K562 (cell line): Measurements from ENCODE around the gene PRKACA. TPM values are rescaled to one million over a fixed set of nuclear protein-coding genes. Genes with fewer than 3 reads are reported as not detected.
A peak's percentile ranks its signal among the peaks of the same experiment; 100 is the strongest.

Experiments used
- BHLHE40 ChIP-seq: IDR thresholded peaks from 2 replicates; pipeline ENCODE4 v1.6.1; 2011; ENCODE audit warnings: low read length, improper control_type of control experiment
- ETV1 ChIP-seq: fragments of 450-650 bp; conservative IDR thresholded peaks from 2 replicates; pipeline ENCODE4 v1.6.1; 2016; ENCODE audit warnings: missing genetic modification characterization, control low read depth, low read depth, missing compliant biosample characterization
- HBP1 ChIP-seq: fragments of 450-650 bp; formaldehyde crosslinking; IDR thresholded peaks from 2 replicates; pipeline ENCODE4 v1.4.0; 2022; ENCODE audit warnings: missing genetic modification characterization
- MTA3 ChIP-seq: fragments of 450-650 bp; formaldehyde crosslinking; IDR thresholded peaks from 2 replicates; pipeline ENCODE4 v1.6.1; 2017; ENCODE audit warnings: mild to moderate bottlenecking, borderline replicate concordance
- MYC ChIP-seq, 2 experiments: fragments of 250-450 bp in 1 of 2; sonication (Bioruptor Pico) in 1 of 2; IDR thresholded peaks; 2 replicates each; pipeline versions ENCODE4 v1.5.1 to v1.6.1; 2012 to 2021; ENCODE audit warnings: low read depth in 2 of 2, borderline replicate concordance in 1 of 2, improper control_type of control experiment in 1 of 2, low read length in 1 of 2, mild to moderate bottlenecking in 1 of 2, moderate library complexity in 1 of 2
- NEUROD1 ChIP-seq: fragments of 150-350 bp; IDR thresholded peaks from 2 replicates; pipeline ENCODE4 v1.6.1; 2014; ENCODE audit warnings: borderline replicate concordance, low read length, low read depth; ENCODE audit not compliant: partially characterized antibody
- PHF20 ChIP-seq: fragments of 450-650 bp; IDR thresholded peaks from 2 replicates; pipeline ENCODE4 v1.6.1; 2018; ENCODE audit not compliant: partially characterized antibody
- PHF8 ChIP-seq: fragments of 200-600 bp; sonication (generic); IDR thresholded peaks from 2 replicates; pipeline ENCODE4 v1.6.1; 2012; ENCODE audit warnings: mixed run types, mild to moderate bottlenecking, inconsistent platforms, low read length, moderate library complexity, borderline replicate concordance
- RBM17 ChIP-seq: fragments of 200-400 bp; formaldehyde crosslinking; IDR thresholded peaks from 2 replicates; pipeline ENCODE4 v1.6.1; 2017; ENCODE audit warnings: low read depth, mild to moderate bottlenecking, low read length, borderline replicate concordance
- SLC30A9 ChIP-seq: fragments of 250-450 bp; sonication (Bioruptor Pico); IDR thresholded peaks from 2 replicates; pipeline ENCODE4 v1.8.0; 2022; ENCODE audit warnings: mild to moderate bottlenecking, moderate library complexity
- TAF1 ChIP-seq: IDR thresholded peaks from 2 replicates; pipeline ENCODE4 v1.6.1; 2011; ENCODE audit warnings: mild to moderate bottlenecking, low read length, moderate library complexity; ENCODE audit not compliant: insufficient read depth, control insufficient read depth, severe bottlenecking; ENCODE audit errors: extremely low read depth
- ZNF146 ChIP-seq: IDR thresholded peaks from one replicate; pipeline ENCODE4 v1.6.1; 2018; ENCODE audit warnings: missing compliant biosample characterization; ENCODE audit not compliant: unreplicated experiment
- ZNF318 ChIP-seq, 2 experiments: fragments of 450-650 bp; IDR thresholded peaks; 2 replicates each; pipeline ENCODE4 v1.6.1; 2016; ENCODE audit warnings: mild to moderate bottlenecking in 2 of 2, borderline replicate concordance in 1 of 2, low read depth in 1 of 2, moderate library complexity in 1 of 2
- ZNF644 ChIP-seq: fragments of 200-800 bp; sonication (Bioruptor generic); IDR thresholded peaks from 2 replicates; pipeline ENCODE4 v1.6.1; 2016; ENCODE audit warnings: low read depth, missing genetic modification characterization, missing compliant biosample characterization
- polyA plus RNA-seq, 8 experiments: library from polyadenylated mRNA; depleted of rRNA in 4 of 8; stranded (reverse) in 5 of 8; unstranded in 3 of 8; fragments of >200 nt; fragmentation: Nextera tagmentation in 2 of 8; fragmentation: Illumina TruSeq in 1 of 8; extraction: Ambion mirVana in 2 of 8; extraction: Trizol in 1 of 8; gene quantifications; 2 replicates each; pipeline versions ENCODE4 v1.2.1 to v1.2.3, GENCODE V29; 2011 to 2014; ENCODE audit warnings: inconsistent platforms in 1 of 8, missing spikeins in 1 of 8
- total RNA-seq, 7 experiments: library from RNA; depleted of rRNA in 6 of 7; stranded (reverse); fragments of >200 nt in 6 of 7; fragmentation: Illumina TruSeq in 2 of 7; extraction: Trizol in 2 of 7; gene quantifications; 2 replicates each; pipeline versions ENCODE4 v1.2.1 to v1.2.3, GENCODE V29; 2011 to 2021; ENCODE audit warnings: low replicate concordance in 1 of 7
- TF ChIP-seq, protein P1 (sequence below): fragments of 250-450 bp; sonication (Bioruptor Pico); IDR thresholded peaks from 2 replicates; pipeline ENCODE4 v1.8.0; 2022; ENCODE audit warnings: moderate library complexity, mild to moderate bottlenecking, inconsistent platforms

The PRKACA gene
- total and polyA plus RNA-seq, 9 of the 15 experiments (the other 6 are each of a cell fraction or from before 2014, with no cell fraction given), result 1.2 to 63.1 (median 13.0) TPM

DNA sequence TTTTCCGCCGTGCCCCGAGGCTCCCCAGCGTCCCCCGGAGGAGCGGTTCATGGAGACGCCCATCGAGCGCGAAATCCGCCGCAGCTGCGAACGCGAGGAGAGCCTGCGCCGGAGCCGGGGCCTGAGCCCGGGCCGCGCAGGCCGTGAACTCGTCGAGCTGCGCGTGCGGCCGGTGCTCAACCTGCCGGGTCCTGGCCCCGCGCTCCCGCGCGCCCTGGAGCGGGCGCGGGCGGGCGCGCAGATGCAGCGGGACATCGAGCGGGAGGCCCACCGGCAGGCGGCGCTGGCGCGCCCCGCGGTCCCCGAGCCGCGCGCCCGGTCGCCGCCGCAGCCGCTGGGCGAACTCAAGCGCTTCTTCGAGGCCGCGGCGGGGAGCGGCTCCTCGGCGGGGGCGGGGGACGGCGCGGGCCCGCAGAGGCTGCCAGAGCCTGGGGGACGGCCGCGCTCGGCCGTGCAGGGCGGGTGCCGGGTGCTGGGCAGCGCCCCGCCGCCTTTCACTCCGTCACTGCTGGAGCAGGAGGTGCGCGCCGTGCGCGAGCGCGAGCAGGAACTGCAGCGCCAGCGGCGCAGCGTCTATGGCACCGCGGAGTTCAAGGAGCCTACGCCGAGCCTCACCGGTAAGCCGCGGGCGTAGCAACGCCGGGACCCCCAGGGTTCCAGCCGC lies 44.2 kb downstream of the PRKACA start (continued):
- TF ChIP-seq, protein P1, sequence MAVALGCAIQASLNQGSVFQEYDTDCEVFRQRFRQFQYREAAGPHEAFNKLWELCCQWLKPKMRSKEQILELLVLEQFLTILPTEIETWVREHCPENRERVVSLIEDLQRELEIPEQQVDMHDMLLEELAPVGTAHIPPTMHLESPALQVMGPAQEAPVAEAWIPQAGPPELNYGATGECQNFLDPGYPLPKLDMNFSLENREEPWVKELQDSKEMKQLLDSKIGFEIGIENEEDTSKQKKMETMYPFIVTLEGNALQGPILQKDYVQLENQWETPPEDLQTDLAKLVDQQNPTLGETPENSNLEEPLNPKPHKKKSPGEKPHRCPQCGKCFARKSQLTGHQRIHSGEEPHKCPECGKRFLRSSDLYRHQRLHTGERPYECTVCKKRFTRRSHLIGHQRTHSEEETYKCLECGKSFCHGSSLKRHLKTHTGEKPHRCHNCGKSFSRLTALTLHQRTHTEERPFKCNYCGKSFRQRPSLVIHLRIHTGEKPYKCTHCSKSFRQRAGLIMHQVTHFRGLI (CRISPR knock-in tag), result no peak
- TF ChIP-seq ZNF644 (tag), result no peak
- peak; percentile 56 for TF ChIP-seq MYC (IDR thresholded peaks at IDR 0.05; ENCODE audit: low read depth, low read length)
- TF ChIP-seq MYC (CRISPR knock-in tag; IDR thresholded peaks at IDR 0.05; ENCODE audit: borderline replicate concordance, low read depth), result no peak
- TF ChIP-seq PHF20, result no peak
- TF ChIP-seq ZNF146 (CRISPR knock-in tag), result no peak
- no peak for TF ChIP-seq ETV1 (tag)
- TF ChIP-seq ZNF318 (IDR thresholded peaks at IDR 0.05; ENCODE audit: borderline replicate concordance in 1 of 2, low read depth in 1 of 2), result no peak
- peak; percentile 52; the same call in 1 of the 2 replicates for TF ChIP-seq PHF8
- TF ChIP-seq HBP1 (CRISPR knock-in tag), result no peak
- TF ChIP-seq NEUROD1, result no peak
- TF ChIP-seq BHLHE40, result no peak
- no peak for TF ChIP-seq MTA3
- no peak for TF ChIP-seq SLC30A9 (CRISPR knock-in tag)
- no peak for TF ChIP-seq RBM17
- TF ChIP-seq TAF1, result no peak
